Measurements from ENCODE around the gene LHB. TPM values are rescaled to one million over a fixed set of nuclear protein-coding genes. Genes with fewer than 3 reads are reported as not detected.

LHB gene
- total RNA-seq, 1 donor from 2014 or later: not detected

DNA sequence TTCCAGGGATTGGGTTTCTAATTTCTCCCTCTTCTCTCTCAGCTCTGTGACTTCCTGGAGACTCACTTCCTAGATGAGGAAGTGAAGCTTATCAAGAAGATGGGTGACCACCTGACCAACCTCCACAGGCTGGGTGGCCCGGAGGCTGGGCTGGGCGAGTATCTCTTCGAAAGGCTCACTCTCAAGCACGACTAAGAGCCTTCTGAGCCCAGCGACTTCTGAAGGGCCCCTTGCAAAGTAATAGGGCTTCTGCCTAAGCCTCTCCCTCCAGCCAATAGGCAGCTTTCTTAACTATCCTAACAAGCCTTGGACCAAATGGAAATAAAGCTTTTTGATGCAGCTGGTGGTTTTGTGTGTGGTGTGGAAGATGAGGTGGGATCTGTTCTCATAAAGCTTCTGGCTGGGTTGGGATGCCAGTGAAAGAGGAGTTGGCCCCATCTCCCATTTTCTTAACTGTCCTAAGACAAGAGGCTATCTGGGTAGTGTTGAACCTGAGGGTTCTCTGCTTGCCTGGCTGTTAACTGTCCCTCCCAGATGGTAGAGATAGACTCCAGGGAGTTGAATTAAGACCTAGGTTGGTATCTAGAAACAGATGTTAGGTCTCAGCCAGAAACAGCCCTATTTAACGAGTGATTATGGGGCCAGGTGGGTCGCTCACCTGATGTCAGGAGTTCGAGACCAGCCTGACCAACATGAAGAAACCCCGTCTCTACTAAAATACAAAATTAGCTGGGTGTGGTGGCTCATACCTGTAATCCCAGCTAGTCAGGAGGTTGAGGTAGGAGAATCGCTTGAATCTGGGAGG is 50.1 kb downstream of the LHB start:
- Mint-ChIP-seq H3K4me3 (ENCODE audit: unreplicated experiment) (peak overlapping the region; percentile 93), H3K36me3 (ENCODE audit: low read depth) (peaks cover 15% of the 10 kb centered on the region), H3K27ac (ENCODE audit: unreplicated experiment) (peak overlapping the region; percentile 96), H3K27me3 (ENCODE audit: low read depth) (no peaks in the 10 kb centered on the region), H3K4me1 (ENCODE audit: low read depth) (peaks cover 59% of the 10 kb centered on the region), H3K9me3 (ENCODE audit: low read depth) (no peaks in the 10 kb centered on the region)
- DNase-seq (ENCODE audit: low spot score): no peak
- TF ChIP-seq, protein P1, sequence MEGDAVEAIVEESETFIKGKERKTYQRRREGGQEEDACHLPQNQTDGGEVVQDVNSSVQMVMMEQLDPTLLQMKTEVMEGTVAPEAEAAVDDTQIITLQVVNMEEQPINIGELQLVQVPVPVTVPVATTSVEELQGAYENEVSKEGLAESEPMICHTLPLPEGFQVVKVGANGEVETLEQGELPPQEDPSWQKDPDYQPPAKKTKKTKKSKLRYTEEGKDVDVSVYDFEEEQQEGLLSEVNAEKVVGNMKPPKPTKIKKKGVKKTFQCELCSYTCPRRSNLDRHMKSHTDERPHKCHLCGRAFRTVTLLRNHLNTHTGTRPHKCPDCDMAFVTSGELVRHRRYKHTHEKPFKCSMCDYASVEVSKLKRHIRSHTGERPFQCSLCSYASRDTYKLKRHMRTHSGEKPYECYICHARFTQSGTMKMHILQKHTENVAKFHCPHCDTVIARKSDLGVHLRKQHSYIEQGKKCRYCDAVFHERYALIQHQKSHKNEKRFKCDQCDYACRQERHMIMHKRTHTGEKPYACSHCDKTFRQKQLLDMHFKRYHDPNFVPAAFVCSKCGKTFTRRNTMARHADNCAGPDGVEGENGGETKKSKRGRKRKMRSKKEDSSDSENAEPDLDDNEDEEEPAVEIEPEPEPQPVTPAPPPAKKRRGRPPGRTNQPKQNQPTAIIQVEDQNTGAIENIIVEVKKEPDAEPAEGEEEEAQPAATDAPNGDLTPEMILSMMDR (IDR thresholded peaks at IDR 0.05): no peak

Small RNA genes lying within 50 kb of the gene (microRNA-seq; reads per million reads assigned to microRNA genes)
- not detected for gene MIR6798 (ENCODE audit: borderline number of aligned reads)

Other genes starting within 250 kb of the LHB start
- 30.9 to 42.2 TPM (median 41.4 TPM) in 3 replicates for gene BCAT2, start 206.1 kb downstream of the LHB start, total RNA-seq
- 11.4 to 13.6 TPM (median 13.5 TPM) in 3 replicates for gene HSD17B14, start 180.6 kb downstream of the LHB start, total RNA-seq
- 16.8 to 34.3 TPM (median 19.6 TPM) in 3 replicates for gene PLEKHA4, start 148.5 kb downstream of the LHB start, total RNA-seq
- 42.1 to 106 TPM (median 104 TPM) in 3 replicates for gene PPP1R15A, start 144.7 kb downstream of the LHB start, total RNA-seq
- not detected in 3 replicates for gene TULP2, start 118.3 kb downstream of the LHB start, total RNA-seq
- 209 to 277 TPM (median 215 TPM) in 3 replicates for gene NUCB1, start 116.8 kb downstream of the LHB start, total RNA-seq
- not detected in 3 replicates for gene DHDH, start 83.4 kb downstream of the LHB start, total RNA-seq
- gene BAX, start 62.2 kb downstream of the LHB start, total RNA-seq: 161 to 167 TPM (median 165 TPM) in 3 replicates
- 1,722 to 4,533 TPM (median 1,892 TPM) in 3 replicates for gene FTL, start 51.8 kb downstream of the LHB start, total RNA-seq
- 43.4 to 51.1 TPM (median 49.1 TPM) in 3 replicates for gene GYS1, start 23.8 kb downstream of the LHB start, total RNA-seq
- 45.3 to 72.5 TPM (median 47.7 TPM) in 3 replicates for gene RUVBL2, start 23.2 kb downstream of the LHB start, total RNA-seq
- gene CGB3, start 7.2 kb upstream of the LHB start, total RNA-seq: not detected in 3 replicates
- gene CGB2, start 14.8 kb upstream of the LHB start, total RNA-seq: 0.56 TPM in 1 of 3 replicates, not detected in the others
- 0.92 TPM in 1 of 3 replicates, not detected in the others for gene CGB1, start 19.8 kb upstream of the LHB start, total RNA-seq
- gene CGB5, start 26.8 kb upstream of the LHB start, total RNA-seq: 1.6 TPM in 1 of 3 replicates, not detected in the others
- gene CGB8, start 32.0 kb upstream of the LHB start, total RNA-seq: 1.7 to 3.1 TPM (median 2.4 TPM) in 3 replicates
- 0.52 to 0.85 TPM in 2 of 3 replicates, not detected in the other for gene CGB7, start 40.7 kb upstream of the LHB start, total RNA-seq
- gene NTF4, start 47.7 kb upstream of the LHB start, total RNA-seq: 1.1 to 1.6 TPM in 2 of 3 replicates, not detected in the other
- 0.12 TPM in 1 of 3 replicates, not detected in the others for gene KCNA7, start 55.6 kb upstream of the LHB start, total RNA-seq
- gene SNRNP70, start 68.4 kb upstream of the LHB start, total RNA-seq: 151 to 218 TPM (median 163 TPM) in 3 replicates
- 12.7 to 14.3 TPM (median 13.9 TPM) in 3 replicates for gene LIN7B, start 97.3 kb upstream of the LHB start, total RNA-seq
- 1.1 to 1.7 TPM (median 1.6 TPM) in 3 replicates for gene C19orf73, start 102.1 kb upstream of the LHB start, total RNA-seq
- gene PPFIA3, start 102.5 kb upstream of the LHB start, total RNA-seq: 12.7 to 14.4 TPM (median 13.9 TPM) in 3 replicates
- not detected in 3 replicates for gene HRC, start 138.3 kb upstream of the LHB start, total RNA-seq
- 42.2 to 53.4 TPM (median 50.2 TPM) in 3 replicates for gene TRPM4, start 140.7 kb upstream of the LHB start, total RNA-seq